GM18858 (cell line): ENCODE data around the gene PARD6B.
"Not testable (repeated sequence)": the region's sequence is repeated elsewhere in the genome, so short reads cannot be mapped to it uniquely, and the experiment has no call there.

ENCODE experiments used
- ATAC-seq: cut with Tn5 transposase; IDR thresholded peaks from one replicate; pipeline ENCODE4 v1.9.1; 2021; ENCODE audit not compliant: unreplicated experiment

PARD6B gene

GRCh38 chr20:50701041-50701963 is 30.1 kb upstream of the PARD6B start:
- ATAC-seq, result no peak

GRCh38 chr20:50703651-50704438 is 27.5 kb upstream of the PARD6B start:
- not testable (repeated sequence) for ATAC-seq

GRCh38 chr20:50704514-50704913 is 26.9 kb upstream of the PARD6B start:
- no peak for ATAC-seq

DNA sequence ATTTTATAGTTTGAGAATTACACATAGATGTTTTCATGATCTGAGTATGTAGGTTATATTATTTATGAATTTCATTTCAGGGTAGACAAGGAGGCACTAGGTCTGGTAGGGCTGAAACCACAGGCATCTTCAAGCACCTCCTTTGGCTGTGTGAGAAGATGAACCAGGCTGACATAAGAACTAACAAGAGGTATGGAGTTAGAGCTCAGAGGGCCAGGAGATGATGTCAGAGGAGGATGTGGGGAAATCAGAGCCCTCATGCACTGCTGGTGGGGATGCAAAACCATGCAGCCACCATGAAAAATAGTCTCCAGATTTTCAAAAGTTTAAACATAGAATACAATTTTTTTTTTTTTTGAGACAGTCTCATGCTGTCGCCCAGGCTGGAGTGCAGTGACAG is 26.4 kb upstream of the PARD6B start:
- no peak for ATAC-seq

DNA sequence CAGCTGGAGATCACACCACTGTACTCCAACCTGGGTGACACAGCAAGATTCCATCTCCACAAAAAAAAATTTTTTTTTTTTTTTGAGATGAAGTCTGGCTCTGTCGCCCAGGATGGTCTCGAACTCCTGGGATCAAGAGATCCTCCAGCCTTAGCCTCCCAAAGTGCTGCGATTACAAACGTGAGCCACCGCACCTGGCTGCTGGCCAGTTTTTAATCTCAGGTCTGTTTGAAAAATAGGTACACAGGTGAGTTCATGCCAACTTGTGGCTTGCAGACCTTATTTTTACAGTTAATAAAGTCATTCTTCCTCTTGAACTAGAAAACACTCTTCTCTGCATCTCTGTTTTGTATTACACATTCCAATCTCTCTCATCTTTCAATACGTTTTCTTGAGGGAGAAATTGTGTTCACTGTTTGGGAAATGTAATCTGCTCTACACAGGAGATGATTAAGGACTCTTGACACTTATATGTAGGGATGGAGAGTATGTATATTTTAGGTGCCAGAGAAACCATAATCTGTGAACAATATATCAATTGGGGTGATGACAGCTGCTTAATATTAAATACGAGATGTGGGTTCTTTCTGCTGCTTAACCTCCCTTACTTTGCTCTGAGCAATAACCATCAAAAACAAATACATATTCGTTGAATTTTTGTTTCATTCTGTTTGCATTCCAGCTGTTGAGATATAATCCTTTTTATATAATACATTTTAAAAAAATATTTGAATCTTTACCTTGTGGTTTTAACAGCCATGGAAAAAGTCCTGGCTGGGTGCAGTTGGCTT is 22.3 kb upstream of the PARD6B start:
- ATAC-seq, result no peak

GRCh38 chr20:50709636-50709973 is 21.8 kb upstream of the PARD6B start:
- no peak for ATAC-seq

GRCh38 chr20:50710492-50711063 is 20.8 kb upstream of the PARD6B start:
- no peak for ATAC-seq

DNA sequence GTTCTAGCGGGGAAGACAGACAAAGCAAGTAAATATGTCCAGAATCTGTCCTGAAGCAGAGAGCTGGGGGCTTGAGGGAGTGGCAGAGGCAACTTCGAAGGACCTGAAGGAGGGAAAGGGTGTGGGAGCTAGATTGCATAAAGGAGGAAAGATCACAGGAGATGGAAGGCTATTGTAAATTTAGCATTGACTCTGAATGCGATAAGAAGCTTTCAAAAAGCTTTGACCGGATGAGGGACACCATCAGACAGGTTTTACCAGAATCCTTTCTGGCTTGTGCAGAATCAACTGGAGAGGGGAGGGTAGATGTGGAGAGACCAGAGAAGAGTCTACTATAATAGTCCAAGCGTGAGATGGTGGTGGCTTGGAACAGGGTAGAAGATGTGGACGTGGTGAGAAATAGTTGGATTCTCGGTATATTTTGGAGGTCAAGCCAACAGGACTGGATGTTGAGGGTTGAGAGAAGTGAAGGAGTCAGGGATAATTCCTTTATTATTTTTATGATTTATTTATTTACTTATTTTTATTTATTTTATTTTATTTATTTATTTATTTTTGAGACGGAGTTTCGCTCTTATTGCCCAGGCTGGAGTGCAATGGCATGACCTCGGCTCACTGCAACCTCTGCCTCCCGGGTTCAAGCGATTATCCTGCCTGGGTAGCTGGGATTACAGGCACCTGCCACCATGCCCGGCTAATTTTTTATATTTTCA is 20.1 kb upstream of the PARD6B start:
- ATAC-seq, result no peak

- no peak for ATAC-seq
Measured at GRCh38 chr20:50712771-50713656, 18.4 kb upstream of the PARD6B start.

- ATAC-seq, result no peak
Measured at GRCh38 chr20:50713657-50714101, 17.7 kb upstream of the PARD6B start.

DNA sequence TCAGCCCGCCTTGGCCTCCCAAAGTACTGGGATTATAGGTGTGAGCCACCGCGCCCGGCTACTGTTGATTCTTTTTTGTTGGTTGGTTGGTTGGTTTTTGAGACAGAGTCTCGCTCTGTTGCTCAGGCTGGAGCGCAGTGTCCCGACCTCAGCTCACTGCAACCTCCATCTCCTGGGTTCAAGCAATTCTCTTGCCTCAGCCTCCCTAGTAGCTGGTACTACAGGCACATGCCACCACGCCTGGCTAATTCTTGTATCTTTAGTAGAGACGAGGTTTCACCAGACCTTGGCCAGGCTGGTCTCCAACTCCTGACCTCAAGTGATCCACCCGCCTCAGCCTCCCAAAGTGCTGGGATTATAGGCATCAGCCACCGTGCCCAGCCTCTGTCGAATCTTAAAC is 17.0 kb upstream of the PARD6B start:
- ATAC-seq, result not testable (repeated sequence)

DNA sequence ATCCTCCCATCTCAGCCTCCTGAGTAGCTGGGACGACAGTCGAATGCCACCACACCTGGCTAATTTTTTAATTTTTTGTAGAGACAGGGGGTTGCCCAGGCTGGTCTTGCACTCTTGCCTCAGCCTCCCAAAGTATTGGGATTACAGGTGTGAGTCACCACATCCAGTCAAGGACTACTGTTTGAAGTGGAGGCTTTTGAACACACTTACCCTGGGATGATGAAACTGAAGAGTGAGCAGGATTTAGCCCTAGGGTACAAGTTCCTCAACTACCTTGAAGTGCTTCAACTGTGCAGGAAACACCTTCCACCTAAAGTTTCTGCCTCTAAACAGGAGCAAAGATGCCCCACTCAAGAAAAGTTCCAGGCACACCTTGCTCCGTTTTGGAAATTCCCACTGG is 15.7 kb upstream of the PARD6B start:
- no peak for ATAC-seq

DNA sequence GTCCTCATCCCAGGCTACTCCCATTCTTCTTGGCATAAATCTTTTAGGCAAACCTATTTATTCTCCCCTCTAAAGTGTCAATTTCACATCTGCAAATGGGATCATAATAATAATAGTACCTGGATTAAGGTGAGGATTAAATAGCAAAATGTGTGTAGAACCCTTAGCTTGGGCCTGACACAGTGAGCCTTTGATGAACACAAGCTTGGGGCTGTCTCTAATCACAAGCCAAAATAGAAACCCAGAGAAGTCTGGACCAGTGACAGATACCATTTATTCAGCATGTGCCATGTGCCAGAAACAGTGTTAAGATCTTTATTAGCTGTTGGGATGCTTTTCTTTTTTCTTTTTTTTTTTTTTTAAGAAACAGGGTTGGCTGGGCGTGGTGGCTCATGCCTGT is 14.9 kb upstream of the PARD6B start:
- ATAC-seq, result no peak

DNA sequence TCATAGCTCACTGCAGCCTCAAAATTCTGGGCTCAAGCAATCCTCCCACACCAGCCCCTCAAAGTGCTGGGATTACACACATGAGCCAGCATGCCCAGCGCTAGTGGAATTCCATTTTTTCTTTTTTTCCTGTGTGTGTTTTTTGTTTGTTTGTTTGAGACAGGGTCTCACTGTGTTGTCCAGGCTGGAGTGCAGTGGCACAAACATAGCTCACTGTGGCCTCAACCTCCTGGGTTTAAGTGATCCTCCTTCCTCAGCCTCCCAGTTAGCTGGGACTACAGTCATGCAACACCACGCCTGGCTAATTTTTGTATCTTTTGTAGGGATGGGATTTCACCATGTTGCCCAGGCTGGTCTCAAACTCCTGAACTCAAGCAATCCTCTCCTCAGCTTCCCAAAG is 14.1 kb upstream of the PARD6B start:
- no peak for ATAC-seq

GRCh38 chr20:50717974-50718761 is 13.2 kb upstream of the PARD6B start:
- no peak for ATAC-seq

- no peak for ATAC-seq
Measured at GRCh38 chr20:50719328-50719727, 12.1 kb upstream of the PARD6B start.

DNA sequence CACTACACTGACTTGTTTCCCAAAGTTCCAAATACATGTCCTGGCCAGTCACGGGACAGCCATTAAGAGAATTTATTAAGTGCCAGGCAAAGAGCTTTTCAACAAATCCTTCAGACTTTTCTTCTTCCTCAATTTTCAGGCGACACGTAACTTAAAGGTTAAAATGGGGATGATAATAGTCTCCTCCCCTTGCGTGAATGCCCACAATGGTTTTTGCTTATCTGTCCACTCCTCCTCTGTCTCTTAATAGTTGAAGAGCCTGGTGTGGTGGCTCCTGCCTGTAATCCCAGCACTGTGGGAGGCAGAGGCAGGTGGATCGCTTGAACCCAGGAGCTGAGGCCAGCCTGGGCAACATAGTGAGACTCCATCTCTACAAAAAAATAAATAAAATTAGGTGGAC is 11.4 kb upstream of the PARD6B start:
- ATAC-seq, result no peak

GRCh38 chr20:50720582-50720981 is 10.8 kb upstream of the PARD6B start:
- no peak for ATAC-seq

- ATAC-seq, result no peak
Measured at GRCh38 chr20:50721881-50722281, 9.5 kb upstream of the PARD6B start.
